GM12873 (cell line): Measurements from ENCODE around the gene PRKN.

Source experiments
- TF ChIP-seq, protein P1 (sequence below): IDR thresholded peaks from 2 replicates; pipeline ENCODE4 v1.5.1; 2012; ENCODE audit warnings: low read depth, mild to moderate bottlenecking, moderate library complexity, low read length, control low read depth; ENCODE audit not compliant: insufficient read depth; ENCODE audit errors: missing control alignments

PRKN gene

DNA sequence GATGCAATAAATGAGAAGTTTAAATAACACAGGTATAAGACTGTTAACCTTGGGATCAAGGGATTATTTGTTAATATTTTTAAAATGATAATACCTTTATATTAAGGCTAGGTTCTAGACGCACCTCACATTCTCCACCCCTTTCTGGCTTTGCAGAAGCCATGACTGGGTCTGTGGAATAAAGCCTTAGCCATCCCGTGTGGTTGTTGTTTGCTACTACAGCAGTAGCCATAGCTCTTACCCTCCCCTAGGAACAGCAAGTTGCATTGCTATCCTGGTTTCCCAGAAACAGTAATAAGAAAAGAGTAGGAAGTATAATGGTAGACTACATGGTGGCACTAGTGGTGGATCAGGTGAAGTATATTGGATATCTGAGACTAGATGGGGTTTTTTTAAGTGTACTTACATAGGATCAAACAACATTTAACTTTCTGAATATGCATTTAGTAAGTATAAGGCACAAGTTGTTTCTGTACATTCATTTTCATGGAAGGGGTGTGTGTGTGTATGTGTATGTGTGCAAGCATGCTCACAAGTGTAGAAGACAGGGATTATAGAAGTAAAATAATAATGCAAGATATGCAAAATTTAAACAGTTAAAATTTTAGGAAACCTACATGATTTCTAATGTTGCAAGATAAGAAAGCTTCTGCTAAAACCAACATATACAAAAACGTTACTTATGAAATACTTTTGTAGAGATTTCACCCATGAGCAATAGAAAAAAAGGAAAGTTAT is 384.2 kb downstream of the PRKN start:
- TF ChIP-seq, protein P1, sequence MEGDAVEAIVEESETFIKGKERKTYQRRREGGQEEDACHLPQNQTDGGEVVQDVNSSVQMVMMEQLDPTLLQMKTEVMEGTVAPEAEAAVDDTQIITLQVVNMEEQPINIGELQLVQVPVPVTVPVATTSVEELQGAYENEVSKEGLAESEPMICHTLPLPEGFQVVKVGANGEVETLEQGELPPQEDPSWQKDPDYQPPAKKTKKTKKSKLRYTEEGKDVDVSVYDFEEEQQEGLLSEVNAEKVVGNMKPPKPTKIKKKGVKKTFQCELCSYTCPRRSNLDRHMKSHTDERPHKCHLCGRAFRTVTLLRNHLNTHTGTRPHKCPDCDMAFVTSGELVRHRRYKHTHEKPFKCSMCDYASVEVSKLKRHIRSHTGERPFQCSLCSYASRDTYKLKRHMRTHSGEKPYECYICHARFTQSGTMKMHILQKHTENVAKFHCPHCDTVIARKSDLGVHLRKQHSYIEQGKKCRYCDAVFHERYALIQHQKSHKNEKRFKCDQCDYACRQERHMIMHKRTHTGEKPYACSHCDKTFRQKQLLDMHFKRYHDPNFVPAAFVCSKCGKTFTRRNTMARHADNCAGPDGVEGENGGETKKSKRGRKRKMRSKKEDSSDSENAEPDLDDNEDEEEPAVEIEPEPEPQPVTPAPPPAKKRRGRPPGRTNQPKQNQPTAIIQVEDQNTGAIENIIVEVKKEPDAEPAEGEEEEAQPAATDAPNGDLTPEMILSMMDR: no peak

DNA sequence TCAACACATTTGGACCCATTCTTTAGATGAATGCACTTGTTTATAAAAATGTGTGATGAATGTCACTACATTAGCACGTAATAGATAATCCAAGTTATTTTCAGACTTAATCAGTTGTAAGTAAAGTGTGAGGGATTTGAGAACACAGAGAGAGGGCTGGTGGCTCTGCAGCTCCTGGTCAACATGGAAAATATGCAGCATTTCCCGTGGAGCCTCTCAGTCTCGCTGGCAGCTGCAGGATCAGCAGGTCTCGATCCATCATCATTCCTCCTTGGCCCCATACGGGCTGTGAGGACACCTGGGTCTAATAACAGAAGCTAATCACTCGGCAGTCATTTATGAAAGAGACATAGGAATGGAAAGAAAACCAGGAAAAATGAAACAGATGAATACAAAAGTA is 390.2 kb downstream of the PRKN start:
- TF ChIP-seq, protein P1: no peak

DNA sequence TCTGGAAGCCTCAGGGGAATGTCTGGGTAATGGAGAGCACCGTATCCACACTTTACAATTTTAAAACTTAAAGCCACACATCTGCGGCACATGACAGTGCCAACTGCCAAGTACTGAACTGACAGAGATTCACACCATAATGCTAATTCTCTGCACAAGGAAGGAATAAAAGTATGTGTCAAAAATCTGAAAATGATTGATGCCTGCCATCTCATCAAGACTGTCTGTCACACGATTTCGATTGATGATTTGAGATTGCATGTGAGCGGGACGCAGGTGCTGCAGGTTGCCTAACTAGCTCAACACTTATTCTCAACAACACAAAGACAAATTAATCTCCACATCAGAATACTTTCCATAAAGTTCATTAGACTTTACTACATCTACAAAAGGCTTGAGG is 391.2 kb downstream of the PRKN start:
- TF ChIP-seq, protein P1: no peak

DNA sequence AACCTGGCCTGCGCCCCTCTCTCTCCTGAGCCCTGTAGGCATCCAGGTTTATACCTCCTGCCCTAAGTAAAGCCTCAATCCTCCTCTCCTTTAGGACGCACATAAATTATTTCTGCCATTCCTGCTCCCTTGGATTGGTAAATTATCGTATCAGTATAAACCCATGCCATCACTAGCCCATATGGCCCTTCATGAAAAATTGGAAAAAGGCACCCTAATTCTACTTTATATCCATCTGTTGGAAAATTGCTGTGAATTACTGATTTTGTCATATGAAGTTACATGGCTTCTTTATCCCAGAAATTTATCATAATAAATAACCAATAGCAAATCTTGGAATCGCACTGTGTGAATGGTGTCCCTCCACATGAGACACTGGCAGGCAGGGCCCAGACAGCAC is 395.2 kb downstream of the PRKN start:
- TF ChIP-seq, protein P1: no peak

DNA sequence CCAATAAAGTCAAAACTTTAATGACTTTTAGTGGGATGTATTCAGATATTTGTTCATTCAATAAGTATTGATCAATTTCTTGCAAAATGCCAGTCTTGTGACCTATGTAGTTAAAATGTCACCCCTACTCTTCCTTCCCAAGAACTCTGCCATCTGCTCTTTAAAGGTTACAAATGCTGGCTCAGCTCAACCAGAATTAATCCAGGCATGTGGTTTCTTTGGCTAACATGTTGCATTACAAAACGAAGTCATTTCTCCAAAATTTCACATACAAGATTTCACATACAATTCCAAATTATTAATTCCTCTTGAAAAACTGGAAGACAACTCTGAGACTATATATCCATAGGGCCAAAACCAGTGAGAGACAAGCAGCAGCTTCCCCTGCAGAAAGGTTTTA is 395.7 kb downstream of the PRKN start:
- TF ChIP-seq, protein P1: no peak

DNA sequence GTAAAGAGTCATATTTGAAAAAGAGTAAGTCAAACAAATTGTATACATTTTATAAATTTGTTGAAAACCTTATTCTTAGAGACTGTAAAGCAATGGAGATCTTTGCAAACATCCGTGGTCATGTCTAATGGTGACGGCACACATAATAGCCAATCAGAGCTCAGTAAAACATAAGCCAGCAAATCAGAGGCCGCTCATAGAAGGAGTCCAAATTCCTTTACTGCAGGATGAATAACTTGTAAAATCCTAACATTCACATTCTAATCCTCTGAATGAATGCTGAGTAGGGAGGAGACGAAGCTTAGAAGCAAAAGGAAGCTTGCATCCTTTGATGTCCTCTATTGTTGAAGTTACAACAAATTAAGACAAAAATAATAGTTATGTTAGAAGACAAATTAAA is 401.7 kb downstream of the PRKN start:
- TF ChIP-seq, protein P1: no peak

DNA sequence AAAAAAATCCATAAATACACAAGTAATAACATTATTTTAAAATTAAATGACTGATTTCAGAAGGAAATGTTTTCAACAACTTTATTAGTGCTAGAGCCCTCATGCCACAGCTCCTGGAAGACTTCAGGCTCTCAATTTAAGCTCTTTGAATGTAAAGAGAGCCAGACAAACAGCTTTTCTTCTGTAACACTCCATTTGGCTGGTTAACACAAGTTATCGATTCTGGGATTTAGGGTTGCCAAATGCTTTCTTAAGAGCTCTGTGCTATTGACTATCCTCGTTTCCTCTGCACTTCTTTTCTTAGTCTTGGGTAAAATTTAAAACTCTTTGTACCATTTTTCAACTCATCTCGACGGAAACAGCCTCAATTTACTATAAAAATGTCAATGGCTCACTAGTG is 402.5 kb downstream of the PRKN start:
- TF ChIP-seq, protein P1: no peak
